H9 (cell line): ENCODE measurements around the gene KAZN. TPM values are rescaled to one million over a fixed set of nuclear protein-coding genes. Genes with fewer than 3 reads are reported as not detected.
A peak's percentile ranks its signal among the peaks of the same experiment; 100 is the strongest.

Source experiments
- DNase-seq: peaks from one replicate; pipeline ENCODE4 v3.0.0-alpha.2; 2017
- H2AFZ ChIP-seq: one replicate; pipeline ENCODE4 v1.6.1; 2013; ENCODE audit warnings: mild to moderate bottlenecking, low read length, control low read depth, moderate library complexity
- H2AK5ac ChIP-seq: 2 replicates; pipeline ENCODE4 v1.6.1; 2013; ENCODE audit warnings: low read length, control low read depth, mixed read lengths; ENCODE audit not compliant: insufficient read length
- H2BK120ac ChIP-seq: one replicate; pipeline ENCODE4 v1.6.1; 2013; ENCODE audit warnings: low read depth, mild to moderate bottlenecking, low read length, control low read depth, inconsistent platforms; ENCODE audit not compliant: poor library complexity, severe bottlenecking
- H2BK12ac ChIP-seq: 2 replicates; pipeline ENCODE4 v1.6.1; 2013; ENCODE audit warnings: low read length, control low read depth, mixed read lengths, low read depth; ENCODE audit not compliant: insufficient read length
- H2BK15ac ChIP-seq: 2 replicates; pipeline ENCODE4 v1.6.1; 2013; ENCODE audit warnings: low read depth, low read length, control low read depth
- H2BK20ac ChIP-seq: one replicate; pipeline ENCODE4 v1.6.1; 2013; ENCODE audit warnings: low read depth, mild to moderate bottlenecking, low read length, control low read depth, inconsistent platforms; ENCODE audit not compliant: poor library complexity, severe bottlenecking
- H2BK5ac ChIP-seq: 2 replicates; pipeline ENCODE4 v1.6.1; 2013; ENCODE audit warnings: low read length, control low read depth, mixed read lengths; ENCODE audit not compliant: insufficient read length
- H3K14ac ChIP-seq: 2 replicates; pipeline ENCODE4 v1.6.1; 2013; ENCODE audit warnings: low read length, control low read depth; ENCODE audit not compliant: insufficient read depth
- H3K18ac ChIP-seq: 2 replicates; pipeline ENCODE4 v1.6.1; 2013; ENCODE audit warnings: low read depth, mild to moderate bottlenecking, mixed read lengths, low read length, control low read depth; ENCODE audit not compliant: insufficient read length
- H3K23ac ChIP-seq: 2 replicates; pipeline ENCODE4 v1.6.1; 2013; ENCODE audit warnings: low read length, control low read depth, mixed read lengths, low read depth; ENCODE audit not compliant: insufficient read length
- H3K23me2 ChIP-seq: 2 replicates; pipeline ENCODE4 v1.6.1; 2013; ENCODE audit warnings: low read depth, mild to moderate bottlenecking, mixed read lengths, low read length, control low read depth; ENCODE audit not compliant: insufficient read length, poor library complexity, severe bottlenecking
- H3K27ac ChIP-seq: 2 replicates; pipeline ENCODE4 v1.5.1; 2013; ENCODE audit warnings: low read length, control low read depth, mixed read lengths, low read depth; ENCODE audit not compliant: insufficient read length
- H3K27me3 ChIP-seq: 2 replicates; pipeline ENCODE4 v1.6.1; 2013; ENCODE audit warnings: low read length, control low read depth, inconsistent platforms; ENCODE audit not compliant: insufficient read depth
- H3K4ac ChIP-seq: 2 replicates; pipeline ENCODE4 v1.6.1; 2013; ENCODE audit warnings: low read depth, mild to moderate bottlenecking, control low read depth, inconsistent platforms, low read length, moderate library complexity
- H3K4me1 ChIP-seq: 2 replicates; pipeline ENCODE4 v1.6.1; 2013; ENCODE audit warnings: low read length, control low read depth, inconsistent platforms; ENCODE audit not compliant: insufficient read depth
- H3K4me2 ChIP-seq: 2 replicates; pipeline ENCODE4 v1.6.1; 2013; ENCODE audit warnings: low read length, control low read depth, mixed read lengths; ENCODE audit not compliant: insufficient read length, insufficient read depth
- H3K56ac ChIP-seq: 2 replicates; pipeline ENCODE4 v1.6.1; 2013; ENCODE audit warnings: low read depth, mild to moderate bottlenecking, mixed read lengths, low read length, control low read depth; ENCODE audit not compliant: insufficient read length
- H3K79me1 ChIP-seq: 2 replicates; pipeline ENCODE4 v1.6.1; 2013; ENCODE audit warnings: low read depth, mild to moderate bottlenecking, moderate library complexity, low read length, control low read depth, inconsistent platforms; ENCODE audit not compliant: insufficient read depth, poor library complexity, severe bottlenecking
- H3K79me2 ChIP-seq: 2 replicates; pipeline ENCODE4 v1.6.1; 2013; ENCODE audit warnings: low read length, control low read depth, inconsistent platforms; ENCODE audit not compliant: insufficient read depth
- H3K9ac ChIP-seq: 2 replicates; pipeline ENCODE4 v1.6.1; 2013; ENCODE audit warnings: low read length, control low read depth, mixed read lengths; ENCODE audit not compliant: insufficient read length; ENCODE audit errors: extremely low read depth
- H3K9me3 ChIP-seq: one replicate; pipeline ENCODE4 v1.6.1; 2013; ENCODE audit warnings: low read depth, low read length, inconsistent platforms; ENCODE audit not compliant: control insufficient read depth
- H3T11ph ChIP-seq: one replicate; pipeline ENCODE4 v1.6.1; 2013; ENCODE audit warnings: mild to moderate bottlenecking, low read length, control low read depth, inconsistent platforms
- H4K20me1 ChIP-seq: one replicate; pipeline ENCODE4 v1.6.1; 2013; ENCODE audit not compliant: control insufficient read depth, insufficient read length, insufficient read depth
- H4K5ac ChIP-seq: 2 replicates; pipeline ENCODE4 v1.6.1; 2013; ENCODE audit warnings: low read depth, mild to moderate bottlenecking, mixed read lengths, low read length, control low read depth; ENCODE audit not compliant: insufficient read length
- H4K8ac ChIP-seq: replicated peaks from 2 replicates; pipeline ENCODE4 v1.6.1; 2013; ENCODE audit warnings: low read length, control low read depth, mixed read lengths, low read depth; ENCODE audit not compliant: insufficient read length
- H4K91ac ChIP-seq: 2 replicates; pipeline ENCODE4 v1.6.1; 2013; ENCODE audit warnings: low read depth, mild to moderate bottlenecking, moderate library complexity, mixed read lengths, low read length, control low read depth; ENCODE audit not compliant: insufficient read length
- H3K27ac Mint-ChIP-seq, 3 experiments: 2 replicates in 2 of 3; 3 replicates in 1 of 3; pipeline ENCODE4 v1.8.0; 2020 to 2021; ENCODE audit warnings: mixed read lengths in 3 of 3, mild to moderate bottlenecking in 1 of 3, moderate library complexity in 1 of 3
- H3K27me3 Mint-ChIP-seq: 2 replicates; pipeline ENCODE4 v1.8.0; 2021; ENCODE audit warnings: low read depth, mild to moderate bottlenecking, moderate library complexity, mixed read lengths
- H3K36me3 Mint-ChIP-seq, 3 experiments: 2 replicates in 2 of 3; 3 replicates in 1 of 3; pipeline ENCODE4 v1.8.0; 2020 to 2021; ENCODE audit warnings: low read depth in 3 of 3, mixed read lengths in 3 of 3; ENCODE audit not compliant: insufficient read depth in 1 of 3
- H3K4me1 Mint-ChIP-seq, 2 experiments: 2 replicates each; pipeline ENCODE4 v1.8.0; 2020; ENCODE audit warnings: mixed read lengths in 2 of 2
- H3K4me3 Mint-ChIP-seq, 2 experiments: 2 replicates in 1 of 2; 3 replicates in 1 of 2; pipeline ENCODE4 v1.8.0; 2020 to 2021; ENCODE audit warnings: mild to moderate bottlenecking in 2 of 2, mixed read lengths in 2 of 2, moderate library complexity in 1 of 2
- H3K9me3 Mint-ChIP-seq, 2 experiments: 2 replicates in 1 of 2; 3 replicates in 1 of 2; pipeline ENCODE4 v1.8.0; 2020; ENCODE audit warnings: mild to moderate bottlenecking in 2 of 2, mixed read lengths in 2 of 2, moderate library complexity in 1 of 2
- WGBS: extraction: QIAGEN DNeasy Blood & Tissue Kit; methylation state at CpG from one replicate; pipeline ENCODE4 v1.1.7; 2013; ENCODE audit warnings: missing lambda C conversion rate, low lambda C conversion rate, mixed read lengths; ENCODE audit not compliant: insufficient read length; ENCODE audit errors: extremely low coverage; 5-methylcytosine and 5-hydroxymethylcytosine counted together
- total RNA-seq: library from RNA; stranded (reverse); gene quantifications from 2 replicates; pipeline ENCODE4 v1.2.1, GENCODE V29; 2021
- TF ChIP-seq, protein P1 (sequence below): fragments of 200-600 bp; sonication (generic); conservative IDR thresholded peaks from 3 replicates; pipeline ENCODE4 v1.8.0; 2021; ENCODE audit warnings: antibody characterized with exemption, mild to moderate bottlenecking

Gene KAZN
- total RNA-seq, 1 experiment from 2014 or later: 7.6 TPM

DNA sequence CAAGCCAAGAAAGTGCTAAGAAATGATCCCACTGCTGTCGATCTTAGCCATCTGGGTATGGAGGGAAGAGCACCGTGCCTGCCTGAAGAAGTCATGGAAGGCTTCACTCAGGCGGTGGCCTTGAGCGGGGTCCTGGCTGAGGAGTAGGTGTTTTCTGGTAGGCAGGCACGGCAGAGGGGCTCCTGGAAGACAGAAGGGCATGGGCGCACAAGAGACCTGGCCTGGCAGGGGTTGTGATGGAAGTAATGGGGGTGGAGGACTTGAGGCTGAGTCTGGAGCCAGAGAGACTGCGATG lies 185.1 kb downstream of the KAZN start:
- TF ChIP-seq, protein P1, sequence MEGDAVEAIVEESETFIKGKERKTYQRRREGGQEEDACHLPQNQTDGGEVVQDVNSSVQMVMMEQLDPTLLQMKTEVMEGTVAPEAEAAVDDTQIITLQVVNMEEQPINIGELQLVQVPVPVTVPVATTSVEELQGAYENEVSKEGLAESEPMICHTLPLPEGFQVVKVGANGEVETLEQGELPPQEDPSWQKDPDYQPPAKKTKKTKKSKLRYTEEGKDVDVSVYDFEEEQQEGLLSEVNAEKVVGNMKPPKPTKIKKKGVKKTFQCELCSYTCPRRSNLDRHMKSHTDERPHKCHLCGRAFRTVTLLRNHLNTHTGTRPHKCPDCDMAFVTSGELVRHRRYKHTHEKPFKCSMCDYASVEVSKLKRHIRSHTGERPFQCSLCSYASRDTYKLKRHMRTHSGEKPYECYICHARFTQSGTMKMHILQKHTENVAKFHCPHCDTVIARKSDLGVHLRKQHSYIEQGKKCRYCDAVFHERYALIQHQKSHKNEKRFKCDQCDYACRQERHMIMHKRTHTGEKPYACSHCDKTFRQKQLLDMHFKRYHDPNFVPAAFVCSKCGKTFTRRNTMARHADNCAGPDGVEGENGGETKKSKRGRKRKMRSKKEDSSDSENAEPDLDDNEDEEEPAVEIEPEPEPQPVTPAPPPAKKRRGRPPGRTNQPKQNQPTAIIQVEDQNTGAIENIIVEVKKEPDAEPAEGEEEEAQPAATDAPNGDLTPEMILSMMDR: no peak
- Mint-ChIP-seq H3K4me1 (peaks cover 63 to 64% of the 10 kb centered on the region in 2 experiments), H3K27ac (peak overlapping the region in 2 of 3 experiments; percentile 4 to 52; a peak in 3 of 7 replicates), H3K4me3 (no peak overlapping the region; a peak in 1 of 5 replicates), H3K27me3 (no peaks in the 10 kb centered on the region), H3K9me3 (no peaks in the 10 kb centered on the region), H3K36me3 (no peaks in the 10 kb centered on the region)
- Histone ChIP-seq H4K20me1 (no peaks in the 10 kb centered on the region), H2AFZ (no peak overlapping the region), H3K23ac (no peak overlapping the region), H3T11ph (no peak overlapping the region), H3K9ac (no peak overlapping the region), H3K14ac (no peak overlapping the region; the same call in 1 of the 2 replicates), H3K79me2 (no peaks in the 10 kb centered on the region), H4K91ac (no peak overlapping the region), H3K4me1 (peaks cover 14% of the 10 kb centered on the region), H3K27me3 (no peaks in the 10 kb centered on the region), H2AK5ac (no peak overlapping the region), H3K23me2 (no peaks in the 10 kb centered on the region), H2BK15ac (no peak overlapping the region), H3K4me2 (no peak overlapping the region), H4K5ac (no peak overlapping the region), H2BK5ac (no peak overlapping the region), H4K8ac (no peak overlapping the region), H3K56ac (no peak overlapping the region), H3K18ac (no peak overlapping the region), H3K79me1 (no peaks in the 10 kb centered on the region), H3K4ac (no peak overlapping the region), H3K27ac (no peak overlapping the region), H2BK12ac (no peak overlapping the region), H2BK120ac (no peak overlapping the region), H2BK20ac (no peak overlapping the region), H3K9me3 (no peaks in the 10 kb centered on the region)
- WGBS: no CpG with 5 or more reads among the region's 7 CpGs
- DNase-seq: no peak
